Heart left ventricle (tissue), 13 donors: ENCODE results near the gene RBMX.

Experiments used
- CTCF ChIP-seq, 12 donors: fragments of 200-600 bp; sonication (generic) in 4 of 12; IDR thresholded peaks; one replicate each; pipeline versions ENCODE4 v1.5.0 to v1.8.0; 2018 to 2022; ENCODE audit warnings: antibody characterized with exemption in 12 of 12, mild to moderate bottlenecking in 5 of 12
- POLR2A ChIP-seq, 2 donors: fragments of 450-650 bp; IDR thresholded peaks; one replicate each; pipeline ENCODE4 v1.6.1; 2017; ENCODE audit warnings: antibody characterized with exemption in 2 of 2, mild to moderate bottlenecking in 2 of 2, moderate library complexity in 2 of 2
- donor health status: ischemic (EF 13 %, LVEDD 7.1; RV severe dilation, severe dysfunction).
- donor health status: DM: no; HTN: yes; CAD: no.
- donor health status: DM: no; HTN: no; CAD: no.
- donor health status: ischemic (EF 25% LVEDD 6.9; RV normal size, moderate dysfunction).
- donor health status: ischemic (EF 25% LVEDD 5.7; RV mildly dilated, moderate dysfunction).
- donor health status: ischemic (EF 35%, LVEDD 5.7; RV mildly dilated, moderate dysfunction).
- donor health status: nonischemic (EF 11% LVEDD 7.7; RV severe dilation, severe dysfunction).
- donor health status: DM: yes; HTN: yes; CAD: no.
- donor health status: PGD.
- donor health status: ischemic (EF 29% LVEDD 5.4; RV normal size, mild dysfunction).
- donor health status: nonischemic (EF 23%, LVEDD 6.1; RV moderate dilation, normal function).

- TF ChIP-seq CTCF (IDR thresholded peaks at IDR 0.05) (no peak), POLR2A (IDR thresholded peaks at IDR 0.05) (no peak)
Measured at GRCh38 chrX:136896121-136896914, 15.8 kb upstream of the RBMX start.
